Measurements from ENCODE around the gene PF4V1. TPM values are rescaled to one million over a fixed set of nuclear protein-coding genes. Genes with fewer than 3 reads are reported as not detected.

PF4V1 gene
- total RNA-seq, 2 donors from 2014 or later: not detected

- DNase-seq (ENCODE audit: low spot score) (no peak), ATAC-seq (ENCODE audit: insufficient number of reproducible peaks, low FRiP score, low read depth) (no peak)
- peaks cover 4% of the 10 kb centered on the region for H3K9me3 ChIP-seq
- H3K4me3 ChIP-seq: no peak overlapping the region
- H3K27ac ChIP-seq: no peak overlapping the region
- no peaks in the 10 kb centered on the region for H3K27me3 ChIP-seq (replicated peaks; ENCODE audit: insufficient read depth)
- TF ChIP-seq CTCF (IDR thresholded peaks at IDR 0.05): no peak
- H3K36me3 ChIP-seq: no peaks in the 10 kb centered on the region
- no peaks in the 10 kb centered on the region for H3K4me1 ChIP-seq (ENCODE audit: control insufficient read depth in 1 of 2, low read depth in 2 of 2)
These were observed 29.3 kb upstream of the PF4V1 start for GRCh38 chr4:73823760-73824159.

GRCh38 chr4:73828956-73829355 lies 24.1 kb upstream of the PF4V1 start:
- no peaks in the 10 kb centered on the region for H3K27me3 ChIP-seq (replicated peaks; ENCODE audit: insufficient read depth)
- H3K9me3 ChIP-seq: peaks cover 4% of the 10 kb centered on the region
- H3K4me3 ChIP-seq: no peak overlapping the region
- no peak for DNase-seq (ENCODE audit: low spot score)
- TF ChIP-seq CTCF (IDR thresholded peaks at IDR 0.05): no peak
- no peak for ATAC-seq (ENCODE audit: insufficient number of reproducible peaks, low FRiP score, low read depth)
- H3K36me3 ChIP-seq: no peaks in the 10 kb centered on the region
- peaks cover 0 to 3% of the 10 kb centered on the region in 2 donors for H3K4me1 ChIP-seq (ENCODE audit: control insufficient read depth in 1 of 2, low read depth in 2 of 2)
- no peak overlapping the region for H3K27ac ChIP-seq

- peaks cover 4% of the 10 kb centered on the region for H3K9me3 ChIP-seq
- no peak for TF ChIP-seq CTCF (IDR thresholded peaks at IDR 0.05)
- H3K4me1 ChIP-seq (ENCODE audit: control insufficient read depth in 1 of 2, low read depth in 2 of 2): peaks cover 4% of the 10 kb centered on the region in 2 donors
- no peak overlapping the region for H3K4me3 ChIP-seq
- no peak overlapping the region for H3K27ac ChIP-seq
- no peaks in the 10 kb centered on the region for H3K36me3 ChIP-seq
- no peaks in the 10 kb centered on the region for H3K27me3 ChIP-seq (replicated peaks; ENCODE audit: insufficient read depth)
- ATAC-seq (ENCODE audit: insufficient number of reproducible peaks, low FRiP score, low read depth) (no peak), DNase-seq (ENCODE audit: low spot score) (no peak)
These were observed 21.5 kb upstream of the PF4V1 start for GRCh38 chr4:73831569-73831968.

GRCh38 chr4:73832651-73833237 lies 20.4 kb upstream of the PF4V1 start:
- no peak for DNase-seq (ENCODE audit: low spot score)
- Histone ChIP-seq H3K4me1 (ENCODE audit: control insufficient read depth in 1 of 2, low read depth in 2 of 2) (peaks cover 9 to 12% of the 10 kb centered on the region in 2 donors), H3K27ac (no peak overlapping the region), H3K9me3 (peaks cover 1% of the 10 kb centered on the region), H3K4me3 (no peak overlapping the region), H3K36me3 (no peaks in the 10 kb centered on the region), H3K27me3 (replicated peaks; ENCODE audit: insufficient read depth) (no peaks in the 10 kb centered on the region)
- no peak for ATAC-seq (ENCODE audit: insufficient number of reproducible peaks, low FRiP score, low read depth)
- TF ChIP-seq CTCF (IDR thresholded peaks at IDR 0.05): no peak

GRCh38 chr4:73836373-73837279 lies 16.5 kb upstream of the PF4V1 start, which contains the start of gene CXCL6:
Gene CXCL6, plus strand, starts transcription at chr4:73836678. Its CDS starts 73 bp downstream, at chr4:73836751.
- Histone ChIP-seq H3K9me3 (no peaks in the 10 kb centered on the region), H3K4me1 (ENCODE audit: control insufficient read depth in 1 of 2, low read depth in 2 of 2) (peaks cover 6 to 12% of the 10 kb centered on the region in 2 donors), H3K27ac (no peak within 1 kb of the TSS), H3K36me3 (no peaks in the 10 kb centered on the region), H3K27me3 (replicated peaks; ENCODE audit: insufficient read depth) (no peaks in the 10 kb centered on the region), H3K4me3 (peak within 1 kb of the TSS; percentile 71)
- no peak for TF ChIP-seq CTCF (IDR thresholded peaks at IDR 0.05)
- DNase-seq (ENCODE audit: low spot score) (no peak), ATAC-seq (ENCODE audit: insufficient number of reproducible peaks, low FRiP score, low read depth) (no peak)

All from thoracic aorta (tissue), 2 donors.